Measurements from ENCODE around the gene PRKCA. TPM values are rescaled to one million over a fixed set of nuclear protein-coding genes. Genes with fewer than 3 reads are reported as not detected.
"Not testable (repeated sequence)": the region's sequence is repeated elsewhere in the genome, so short reads cannot be mapped to it uniquely, and the experiment has no call there.

PRKCA gene
- 6.7 and 10.3 TPM in 2 replicates for total RNA-seq

DNA sequence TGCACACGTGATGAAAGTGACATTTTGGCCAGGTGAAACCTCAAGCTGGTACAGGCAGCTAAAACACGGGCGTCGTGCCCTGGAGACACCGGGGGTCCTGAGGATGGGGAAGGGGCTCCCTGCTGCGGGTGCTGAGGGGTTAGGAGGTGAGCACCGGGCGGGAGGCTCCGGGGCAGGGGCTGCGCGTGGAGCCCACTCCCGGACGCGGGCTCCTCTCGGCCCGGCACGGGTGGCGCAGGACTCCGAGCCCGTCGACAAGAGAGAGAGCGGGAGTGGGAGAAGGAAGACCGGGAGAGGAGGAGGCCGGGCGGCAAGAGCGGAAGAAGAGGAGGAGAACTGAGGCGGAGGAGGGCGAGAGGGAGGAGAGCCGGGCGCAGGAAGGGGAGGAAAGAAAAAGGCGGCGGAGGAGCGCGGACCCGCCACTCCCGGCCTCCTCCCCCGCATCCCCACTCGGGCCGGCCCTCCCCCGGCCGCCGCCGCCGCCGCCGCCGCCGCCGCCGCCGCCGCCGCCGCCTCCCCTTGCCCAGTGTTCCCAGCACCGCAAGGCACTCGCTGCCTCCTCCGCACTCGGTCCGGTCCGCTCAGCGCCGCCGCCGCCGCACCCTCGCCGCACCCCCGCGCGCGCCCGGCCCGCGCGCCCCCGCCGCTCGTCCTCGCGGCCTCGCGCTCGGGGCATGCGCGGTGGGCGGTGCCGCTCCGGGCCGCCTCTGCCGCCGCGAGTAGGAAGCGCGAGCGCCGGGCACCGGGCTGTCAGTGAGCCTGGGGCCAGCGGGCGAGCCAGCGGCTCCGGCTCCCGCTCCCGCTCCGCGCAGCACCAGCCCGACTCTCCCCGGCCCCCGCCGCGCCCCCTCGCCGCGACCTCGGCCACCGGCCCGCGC is at the start of gene PRKCA:
PRKCA (plus strand) TSS at position 750 of the 878 bp plus-strand sequence.
- H3K4me3 ChIP-seq (ENCODE audit: low read depth, low read length), result peak within 1 kb of the TSS; percentile 85
- TF ChIP-seq, protein P1, sequence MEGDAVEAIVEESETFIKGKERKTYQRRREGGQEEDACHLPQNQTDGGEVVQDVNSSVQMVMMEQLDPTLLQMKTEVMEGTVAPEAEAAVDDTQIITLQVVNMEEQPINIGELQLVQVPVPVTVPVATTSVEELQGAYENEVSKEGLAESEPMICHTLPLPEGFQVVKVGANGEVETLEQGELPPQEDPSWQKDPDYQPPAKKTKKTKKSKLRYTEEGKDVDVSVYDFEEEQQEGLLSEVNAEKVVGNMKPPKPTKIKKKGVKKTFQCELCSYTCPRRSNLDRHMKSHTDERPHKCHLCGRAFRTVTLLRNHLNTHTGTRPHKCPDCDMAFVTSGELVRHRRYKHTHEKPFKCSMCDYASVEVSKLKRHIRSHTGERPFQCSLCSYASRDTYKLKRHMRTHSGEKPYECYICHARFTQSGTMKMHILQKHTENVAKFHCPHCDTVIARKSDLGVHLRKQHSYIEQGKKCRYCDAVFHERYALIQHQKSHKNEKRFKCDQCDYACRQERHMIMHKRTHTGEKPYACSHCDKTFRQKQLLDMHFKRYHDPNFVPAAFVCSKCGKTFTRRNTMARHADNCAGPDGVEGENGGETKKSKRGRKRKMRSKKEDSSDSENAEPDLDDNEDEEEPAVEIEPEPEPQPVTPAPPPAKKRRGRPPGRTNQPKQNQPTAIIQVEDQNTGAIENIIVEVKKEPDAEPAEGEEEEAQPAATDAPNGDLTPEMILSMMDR (conservative IDR thresholded peaks at IDR 0.05; ENCODE audit: low read depth, low read length), result no peak
- no peak for DNase-seq (ENCODE audit: low read depth)

DNA sequence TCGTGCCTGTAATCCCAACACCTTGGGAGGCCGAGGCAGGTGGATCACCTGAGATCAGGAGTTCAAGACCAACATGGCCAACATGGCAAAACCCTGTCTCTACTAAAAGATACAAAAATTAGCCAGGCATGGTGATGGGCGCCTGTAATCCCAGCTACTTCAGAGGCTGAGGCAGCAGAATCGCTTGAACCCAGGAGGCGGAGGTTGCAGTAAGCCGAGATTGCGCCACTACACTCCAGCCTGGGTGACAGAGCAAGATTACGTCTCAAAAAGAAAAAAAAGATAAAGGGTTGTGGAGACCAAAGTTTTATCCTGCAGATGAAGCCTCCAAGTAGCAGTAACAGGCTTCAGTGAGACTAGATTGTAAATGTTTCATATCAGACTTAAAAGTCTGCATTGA is 49.0 kb upstream of the PRKCA start:
- not testable (repeated sequence) for DNase-seq (ENCODE audit: low read depth); H3K4me3 ChIP-seq (ENCODE audit: low read depth, low read length)

DNA sequence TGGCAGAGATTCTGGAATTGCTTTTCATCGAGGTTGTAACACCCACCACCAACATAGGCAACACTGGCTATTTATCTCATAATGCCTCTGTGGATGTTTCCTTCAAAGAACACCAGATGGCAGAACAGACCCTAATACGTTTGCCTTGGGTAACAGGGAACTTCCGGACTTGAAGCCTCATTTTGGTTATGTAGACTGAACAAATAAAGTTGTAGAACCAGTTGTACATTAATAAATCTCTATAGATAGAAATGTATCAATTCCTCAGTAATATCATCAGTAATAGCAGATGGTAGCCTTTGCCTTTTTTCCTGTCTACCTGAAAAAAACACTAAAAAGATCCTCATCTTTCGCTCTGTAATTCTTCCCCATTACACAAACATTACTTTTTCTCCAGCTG is 47.3 kb upstream of the PRKCA start:
- TF ChIP-seq, protein P1 (conservative IDR thresholded peaks at IDR 0.05; ENCODE audit: low read depth, low read length), result peak; percentile 84
- DNase-seq (ENCODE audit: low read depth), result no peak
- H3K4me3 ChIP-seq (ENCODE audit: low read depth, low read length), result no peak overlapping the region

DNA sequence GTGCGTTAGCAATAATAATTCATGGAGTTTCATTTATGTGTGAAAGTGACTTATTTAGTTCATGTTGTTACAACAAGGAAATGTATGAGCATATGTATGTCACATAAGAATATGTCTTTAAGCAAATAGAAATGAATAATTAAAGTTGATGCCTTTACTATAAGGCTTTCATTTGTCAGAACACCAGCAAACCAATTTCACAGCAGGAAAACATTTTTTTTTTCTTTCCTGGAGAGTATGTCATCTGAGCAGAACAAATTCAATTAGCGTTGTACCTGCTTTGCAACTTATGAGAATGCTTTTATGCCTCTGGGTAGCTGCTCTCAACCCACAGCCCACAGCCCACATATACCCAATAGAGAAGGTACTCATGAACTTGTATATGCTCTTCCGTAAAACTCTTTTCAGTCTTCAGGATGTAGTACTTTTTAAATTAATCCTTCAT is 46.9 kb upstream of the PRKCA start:
- TF ChIP-seq, protein P1 (conservative IDR thresholded peaks at IDR 0.05; ENCODE audit: low read depth, low read length), result no peak
- DNase-seq (ENCODE audit: low read depth), result no peak
- H3K4me3 ChIP-seq (ENCODE audit: low read depth, low read length), result no peak overlapping the region

DNA sequence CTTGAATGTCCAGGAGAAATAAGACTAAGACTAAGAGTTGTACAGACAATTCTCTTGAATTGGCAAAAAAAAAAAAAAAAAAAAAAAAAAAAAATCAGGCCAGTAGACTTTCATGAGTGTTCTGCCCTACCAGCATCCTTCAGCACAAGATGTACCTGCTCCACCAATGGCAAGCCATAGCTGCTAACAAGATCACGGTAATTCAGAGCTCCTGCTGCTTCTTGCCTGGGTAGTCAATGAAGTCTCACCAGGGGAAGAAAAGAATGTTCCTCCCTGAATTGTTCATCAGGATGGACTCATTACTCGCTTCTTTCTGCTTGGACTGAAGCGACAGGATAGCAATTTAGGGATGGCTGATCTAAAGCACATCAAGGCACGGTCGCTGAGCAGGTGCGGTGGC is 42.1 kb upstream of the PRKCA start:
- DNase-seq (ENCODE audit: low read depth), result no peak
- H3K4me3 ChIP-seq (ENCODE audit: low read depth, low read length), result no peak overlapping the region
- TF ChIP-seq, protein P1 (conservative IDR thresholded peaks at IDR 0.05; ENCODE audit: low read depth, low read length), result no peak

DNA sequence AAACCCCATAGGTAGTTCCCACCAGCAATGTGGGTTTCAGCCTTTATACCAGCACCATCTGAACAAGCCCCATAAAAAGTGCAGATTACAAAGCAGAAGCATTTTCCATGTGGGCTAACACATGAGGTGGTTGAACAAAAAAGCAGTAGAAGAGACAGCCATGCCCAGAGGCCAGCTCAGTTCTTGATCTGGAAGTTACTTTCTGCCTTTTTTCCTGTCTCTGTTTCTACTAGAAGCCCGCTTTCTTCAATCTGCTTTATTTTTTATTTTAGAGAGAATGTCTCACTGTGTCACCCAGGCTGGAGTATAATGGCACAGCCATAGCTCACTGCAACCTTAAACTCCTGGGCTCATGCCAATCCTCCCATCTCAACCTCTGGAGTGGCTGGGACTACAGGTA is 41.7 kb upstream of the PRKCA start:
- TF ChIP-seq, protein P1 (conservative IDR thresholded peaks at IDR 0.05; ENCODE audit: low read depth, low read length), result no peak
- DNase-seq (ENCODE audit: low read depth), result no peak

DNA sequence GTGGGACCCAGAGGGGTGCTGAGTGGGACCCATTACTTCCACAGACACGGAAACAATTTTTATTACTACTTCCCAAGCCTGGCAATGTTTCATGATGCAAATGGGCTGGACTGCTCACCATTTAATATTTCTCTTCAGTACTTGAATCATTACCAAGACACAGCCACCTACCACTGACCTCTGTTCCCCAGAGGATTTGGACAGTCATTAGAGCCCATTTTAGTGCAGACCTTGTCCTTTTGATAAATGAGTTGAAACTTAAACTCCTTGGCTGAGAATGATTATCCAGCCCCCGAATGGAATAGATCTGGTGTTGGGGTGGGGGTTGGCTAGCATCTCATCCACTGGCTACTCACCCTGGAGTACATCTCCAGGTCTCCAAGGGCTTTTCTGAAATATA is 39.6 kb upstream of the PRKCA start:
- TF ChIP-seq, protein P1 (conservative IDR thresholded peaks at IDR 0.05; ENCODE audit: low read depth, low read length), result no peak
- no peak overlapping the region for H3K4me3 ChIP-seq (ENCODE audit: low read depth, low read length)
- no peak for DNase-seq (ENCODE audit: low read depth)

More for the DNA sequence above, 41.7 kb upstream of the PRKCA start:
- H3K4me3 ChIP-seq (ENCODE audit: low read depth, low read length), result no peak overlapping the region
